ENCODE data around the gene TOP1.

DNA sequence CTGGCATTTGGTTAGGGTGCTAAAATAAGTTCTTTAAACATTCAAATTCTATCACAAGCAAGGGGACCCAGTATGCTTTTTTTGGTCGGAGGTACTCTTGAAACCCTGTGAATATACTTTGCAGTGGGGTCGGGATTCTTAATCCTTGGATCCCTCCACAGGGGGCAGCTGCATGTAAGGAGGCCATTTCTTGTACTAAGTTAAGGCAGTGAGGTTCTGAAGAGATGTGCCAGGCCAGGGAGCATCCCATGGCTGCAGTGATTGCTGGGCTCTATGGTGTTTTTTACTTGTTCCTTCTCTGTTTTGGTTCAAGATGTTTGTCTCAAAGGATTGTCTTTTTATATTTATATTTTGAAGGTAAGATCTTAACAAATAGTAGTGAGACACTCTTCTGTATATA lies 50.4 kb downstream of the TOP1 start:
- no peak for TF ChIP-seq POLR2A (IDR thresholded peaks at IDR 0.05)
- TF ChIP-seq CTCF (IDR thresholded peaks at IDR 0.05), result no peak

Measured in stomach (tissue), 4 donors.